T-helper 1 cell (primary cell): ENCODE data around the gene ITPRIP.
A peak's percentile ranks its signal among the peaks of the same experiment; 100 is the strongest.

Source experiments
- DNase-seq, 5 donors: peaks; one replicate each; pipeline ENCODE4 v3.0.0-alpha.2; 2012 to 2020
- total RNA-seq, 4 donors: gene quantifications; one replicate each; lab custom pipeline; 2026; lab: John Stamatoyannopoulos, UW

The ITPRIP gene
- 89.5 to 268 (median 108) reads per million in 4 donors for total RNA-seq

- peak; percentile 42 to 84 (median 60) for DNase-seq
Measured at GRCh38 chr10:104337985-104338735, at the start of gene ITPRIP. ITPRIP (minus strand) TSS chr10:104338465; CDS start chr10:104316051, 22,414 bp downstream.

GRCh38 chr10:104387130-104387888, 49.0 kb upstream of the ITPRIP start:
- DNase-seq = no peak

- no peak for DNase-seq
Measured at GRCh38 chr10:104380336-104380735, 42.1 kb upstream of the ITPRIP start.

DNA sequence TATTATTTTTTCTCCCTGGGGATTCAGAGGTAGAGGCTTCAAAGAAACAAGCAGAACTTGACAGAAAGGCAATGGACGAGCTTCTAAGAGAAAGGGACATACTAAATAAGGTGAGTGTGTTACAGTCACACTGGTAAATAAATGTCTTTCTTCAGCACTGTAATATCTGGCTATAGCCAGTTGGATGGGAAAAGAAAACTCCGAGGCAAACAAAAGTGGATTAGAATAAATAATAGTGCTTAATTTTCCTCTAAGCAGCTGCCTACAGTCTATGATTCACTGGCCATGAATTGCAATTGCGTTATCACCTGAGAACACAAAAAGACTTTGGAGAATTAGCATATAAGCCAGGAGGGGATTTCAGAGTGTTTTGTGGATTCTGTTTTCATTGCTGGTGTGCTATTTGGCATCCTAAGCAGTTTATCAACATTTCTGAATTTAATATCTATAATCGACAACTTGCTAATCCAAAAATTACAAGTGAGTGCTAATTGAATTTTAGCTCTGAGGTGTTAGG, 38.6 kb upstream of the ITPRIP start:
- no peak for DNase-seq

DNA sequence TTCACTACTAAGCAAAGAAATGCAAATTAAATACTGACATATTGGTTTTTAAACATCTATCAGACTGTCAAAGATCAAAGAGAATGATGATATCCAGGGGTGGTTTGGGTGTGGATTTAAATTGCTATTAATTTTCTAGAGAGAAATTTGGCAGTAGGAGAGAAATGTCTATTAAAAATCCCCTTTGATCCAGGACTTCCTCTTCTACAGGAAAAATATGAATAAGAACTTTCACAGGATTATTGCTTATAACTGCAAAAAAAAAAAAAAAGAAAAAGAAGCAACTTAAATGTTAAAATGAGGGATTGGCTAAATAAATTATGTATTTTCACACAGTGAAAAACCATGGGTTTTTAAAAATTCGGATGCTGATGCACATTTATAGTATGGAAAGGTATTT, 36.3 kb upstream of the ITPRIP start:
- no peak for DNase-seq

DNA sequence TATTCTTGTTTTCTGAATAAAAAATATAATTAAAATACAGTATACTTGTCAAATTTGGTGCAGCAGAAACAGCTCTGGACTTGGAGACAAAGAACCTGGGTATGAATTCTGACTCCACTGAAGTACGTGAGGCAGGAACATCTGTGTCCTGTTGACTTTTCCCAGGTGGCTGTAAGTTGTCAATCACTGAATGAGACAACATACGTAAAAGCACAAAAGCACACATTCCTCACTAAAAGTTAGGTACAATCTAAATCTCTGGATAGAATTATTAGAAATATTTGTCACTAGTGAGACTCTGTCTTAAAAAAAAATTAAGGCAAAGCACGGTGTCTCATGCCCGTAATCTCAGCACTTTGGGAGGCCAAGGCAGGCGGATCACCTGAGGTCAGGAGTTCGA, 33.5 kb upstream of the ITPRIP start:
- DNase-seq = no peak

GRCh38 chr10:104368381-104368780, 30.1 kb upstream of the ITPRIP start:
- DNase-seq = no peak

DNA sequence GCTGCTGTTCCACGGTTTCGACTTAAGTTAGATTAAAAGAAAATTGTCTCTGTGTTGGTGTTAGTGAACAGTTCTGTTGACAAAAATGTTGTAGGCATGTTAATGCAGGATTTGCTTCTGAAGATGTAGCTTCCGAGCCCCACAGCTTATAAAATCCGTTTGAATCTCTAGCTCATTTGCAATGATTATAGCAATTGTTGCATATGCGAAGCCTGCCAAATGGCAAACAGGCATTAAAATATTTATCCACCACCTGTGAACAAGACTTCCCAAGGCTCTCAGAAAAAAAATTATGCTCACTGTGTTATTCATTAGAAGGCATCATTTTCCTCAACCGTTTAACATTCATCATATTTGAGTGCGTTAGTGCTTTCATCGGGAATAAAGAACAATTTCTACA, 29.6 kb upstream of the ITPRIP start:
- no peak for DNase-seq

GRCh38 chr10:104359811-104360210, 21.5 kb upstream of the ITPRIP start:
- no peak for DNase-seq

GRCh38 chr10:104353325-104354048, 15.2 kb upstream of the ITPRIP start, which contains the start of gene CFAP58:
CFAP58 (plus strand) TSS chr10:104353833; CDS start chr10:104353898, 65 bp downstream.
- peak; percentile 83 to 93 (median 89) for DNase-seq

DNA sequence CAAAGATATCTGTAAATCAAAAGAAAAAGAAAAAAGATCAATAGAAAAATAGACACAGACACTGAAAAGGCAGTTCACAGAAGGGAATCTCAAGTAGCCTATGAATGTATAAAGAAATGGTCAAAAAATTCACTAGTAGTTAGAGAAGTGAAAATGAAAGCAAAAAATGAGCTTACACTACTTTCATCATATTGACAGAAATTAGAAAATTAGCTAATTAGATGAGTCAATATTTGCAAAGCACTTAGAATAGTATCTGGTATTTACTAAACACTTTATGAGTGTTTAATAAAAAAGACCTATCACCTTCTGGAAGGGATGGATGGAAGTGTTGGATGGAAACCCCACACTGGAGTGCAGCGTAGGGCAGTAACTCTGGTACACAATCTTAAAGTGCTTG, 13.7 kb upstream of the ITPRIP start:
- DNase-seq = peak in 1 of 5 donors; percentile 33

GRCh38 chr10:104351061-104351702, 12.9 kb upstream of the ITPRIP start:
- peak in 1 of 5 donors; percentile 43 for DNase-seq

DNA sequence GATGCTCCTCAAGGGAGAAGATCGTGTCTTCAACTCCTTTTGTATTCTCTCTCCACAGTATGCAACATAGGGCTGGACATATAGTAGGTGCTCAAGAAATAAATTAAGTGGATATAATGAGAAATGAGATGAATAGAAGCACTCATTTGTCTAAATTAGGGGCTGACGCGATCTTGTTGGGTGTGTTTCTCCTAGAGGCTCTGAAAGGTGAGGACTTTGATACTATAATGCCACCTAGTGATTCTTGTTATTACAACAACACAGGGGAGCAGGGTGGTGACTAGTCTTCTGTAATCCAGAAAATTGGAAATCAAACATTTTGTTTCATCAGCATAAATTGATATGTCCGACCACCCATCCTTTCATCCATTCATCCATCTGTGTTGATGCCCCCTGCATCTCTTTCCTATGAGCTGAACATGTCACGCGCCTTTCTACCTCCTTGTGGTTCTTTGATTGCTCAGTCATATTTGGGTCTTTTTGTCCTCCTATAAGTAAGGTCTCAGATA, 11.9 kb upstream of the ITPRIP start:
- peak in 1 of 5 donors; percentile 78 for DNase-seq

DNA sequence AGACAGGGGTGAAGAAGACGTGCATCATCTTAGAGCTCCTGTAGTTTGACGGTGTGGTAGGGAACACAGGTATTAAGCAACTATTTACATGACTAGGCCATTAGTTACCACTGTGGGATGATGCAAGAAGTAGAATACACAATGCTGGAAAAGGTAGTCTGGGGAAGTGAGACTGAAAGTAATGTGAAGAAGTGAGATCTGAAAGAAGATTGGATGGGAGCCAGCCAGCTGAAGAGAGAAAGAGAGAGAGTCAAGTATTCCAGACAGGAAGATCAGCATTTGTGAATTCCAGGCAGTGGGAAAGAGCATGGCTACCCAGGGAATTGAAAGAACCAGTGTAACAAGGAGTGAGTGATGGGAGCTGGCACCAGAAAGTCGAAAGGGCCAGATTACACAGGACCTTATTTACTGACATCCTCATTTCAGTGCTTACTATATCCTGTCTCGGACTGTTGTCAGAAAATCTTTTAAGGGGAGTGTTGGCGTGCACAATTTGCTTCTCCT, 11.4 kb upstream of the ITPRIP start:
- DNase-seq = peak in 1 of 5 donors; percentile 58

DNA sequence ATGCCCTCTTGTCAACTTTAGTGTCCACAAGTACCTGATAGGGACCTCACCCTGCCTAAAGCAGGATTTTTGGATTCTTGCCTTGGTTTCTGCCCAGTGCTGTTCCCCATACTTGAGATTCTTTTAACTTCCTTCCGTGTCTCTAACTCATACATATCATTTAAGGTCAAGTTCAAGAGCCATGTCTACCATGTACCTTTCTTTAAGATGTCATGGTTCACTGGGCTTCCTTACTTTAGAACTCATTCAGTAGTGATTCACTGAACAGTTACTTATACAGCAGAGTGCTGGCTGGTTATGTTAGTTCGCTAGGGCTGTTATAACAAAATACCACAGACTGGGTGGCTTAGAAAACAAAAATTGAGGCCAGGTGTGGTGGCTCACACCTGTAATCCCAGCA, 10.3 kb upstream of the ITPRIP start:
- no peak for DNase-seq

DNA sequence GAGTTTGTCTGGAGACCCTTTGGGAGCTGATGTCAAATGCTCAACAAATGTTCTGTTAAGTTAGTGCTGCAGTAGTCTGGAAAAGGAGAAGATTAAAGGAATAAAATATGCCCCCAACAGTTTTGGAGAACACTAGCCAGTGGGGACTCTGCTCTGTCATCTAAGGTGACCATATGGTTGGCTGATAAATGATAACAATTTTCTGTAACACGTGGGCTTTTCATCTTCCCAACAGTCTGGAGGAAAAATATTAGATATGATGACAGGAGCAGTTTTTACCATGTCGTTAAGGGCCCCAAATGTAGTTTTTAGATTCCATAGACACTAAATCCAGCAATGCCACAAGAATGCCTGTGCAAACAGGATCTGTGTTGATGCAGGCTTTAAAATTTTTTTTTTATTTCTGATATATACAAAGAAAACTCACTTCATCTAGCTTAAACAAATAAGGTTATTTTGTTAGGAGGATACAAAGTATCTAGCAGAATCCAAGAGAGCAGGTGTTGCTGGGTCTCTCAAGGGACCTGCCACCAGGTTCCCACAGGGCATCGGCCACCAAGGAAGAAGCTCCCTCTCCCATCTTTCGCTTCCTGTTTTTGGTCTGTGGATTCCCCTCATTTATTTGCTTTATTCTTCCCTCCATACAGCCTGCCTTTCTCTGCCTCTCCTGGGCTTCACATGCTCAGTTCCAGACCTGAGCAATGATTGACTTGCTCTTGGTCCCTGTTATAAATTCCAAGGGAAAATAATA, 9.2 kb upstream of the ITPRIP start:
- no peak for DNase-seq

DNA sequence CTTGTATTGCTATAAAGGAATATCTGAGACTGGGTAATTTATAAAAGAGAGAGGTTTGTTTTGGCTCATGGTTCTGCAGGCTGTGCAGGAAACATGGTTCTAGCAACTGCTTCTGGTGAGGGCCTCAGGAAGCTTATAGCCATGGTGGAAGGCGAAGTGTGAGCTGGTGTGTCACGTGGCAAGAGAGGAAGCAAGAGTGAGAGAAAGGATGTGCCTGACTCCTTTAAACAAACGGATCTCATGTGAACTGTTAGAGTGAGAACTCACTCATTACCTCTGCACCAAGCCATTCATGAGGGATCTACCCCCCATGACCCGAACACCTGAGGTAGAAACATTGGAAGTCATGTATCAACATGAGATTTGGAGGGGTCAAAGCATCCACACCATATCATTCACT, 7.7 kb upstream of the ITPRIP start:
- DNase-seq = peak in 1 of 5 donors; percentile 69

GRCh38 chr10:104345515-104345914, 7.2 kb upstream of the ITPRIP start:
- no peak for DNase-seq

GRCh38 chr10:104344219-104344618, 6.0 kb upstream of the ITPRIP start:
- DNase-seq = no peak

DNA sequence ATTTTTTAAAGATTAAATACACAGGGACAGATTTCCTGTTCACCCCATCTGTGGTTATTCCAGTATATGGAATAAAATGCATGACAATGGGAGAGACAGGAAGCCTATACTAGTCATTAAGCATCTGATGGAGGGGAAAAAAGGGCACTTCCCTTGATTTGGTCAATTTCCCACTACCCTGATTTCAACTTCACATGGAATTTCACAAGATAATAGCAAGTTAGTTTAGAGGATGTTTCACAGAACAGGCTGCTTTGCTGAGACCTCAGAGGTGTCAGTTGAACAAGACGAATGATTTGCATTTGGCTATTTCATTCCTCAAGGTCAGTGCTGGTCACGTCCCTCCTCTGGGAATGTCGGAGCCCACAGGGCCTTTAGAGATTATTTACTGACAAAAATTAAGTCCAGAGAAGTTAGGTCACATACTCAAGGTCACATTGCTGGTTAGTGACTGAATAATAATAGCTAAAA, 4.7 kb upstream of the ITPRIP start:
- no peak for DNase-seq

DNA sequence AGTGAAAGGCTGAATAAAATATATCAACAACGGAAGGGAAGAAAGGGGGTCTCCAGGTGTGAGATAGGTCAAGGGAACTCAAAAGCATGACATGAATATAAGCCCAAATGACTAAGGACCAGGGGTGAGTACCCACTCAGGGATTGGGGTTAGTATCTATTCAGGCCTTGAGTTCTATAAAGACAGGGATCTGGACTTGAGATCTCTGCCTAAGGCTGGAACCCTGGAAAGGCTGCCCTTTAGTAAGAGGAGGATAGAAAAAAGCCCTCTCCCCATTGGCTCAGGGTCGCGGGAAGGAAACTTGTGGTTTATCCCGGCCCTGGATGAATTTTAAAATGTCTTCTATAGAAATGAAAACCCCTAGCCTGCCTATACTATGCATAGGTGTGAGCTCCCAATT, 2.4 kb upstream of the ITPRIP start:
- DNase-seq = no peak
